Hepatic stellate cell (primary cell): ENCODE measurements around the gene CFAP53.
"Not testable (repeated sequence)": the region's sequence is repeated elsewhere in the genome, so short reads cannot be mapped to it uniquely, and the experiment has no call there.

ENCODE experiments used
- DNase-seq: peaks from one replicate; pipeline ENCODE4 v3.0.0; 2011; ENCODE audit warnings: low spot score

Gene CFAP53, protein sequence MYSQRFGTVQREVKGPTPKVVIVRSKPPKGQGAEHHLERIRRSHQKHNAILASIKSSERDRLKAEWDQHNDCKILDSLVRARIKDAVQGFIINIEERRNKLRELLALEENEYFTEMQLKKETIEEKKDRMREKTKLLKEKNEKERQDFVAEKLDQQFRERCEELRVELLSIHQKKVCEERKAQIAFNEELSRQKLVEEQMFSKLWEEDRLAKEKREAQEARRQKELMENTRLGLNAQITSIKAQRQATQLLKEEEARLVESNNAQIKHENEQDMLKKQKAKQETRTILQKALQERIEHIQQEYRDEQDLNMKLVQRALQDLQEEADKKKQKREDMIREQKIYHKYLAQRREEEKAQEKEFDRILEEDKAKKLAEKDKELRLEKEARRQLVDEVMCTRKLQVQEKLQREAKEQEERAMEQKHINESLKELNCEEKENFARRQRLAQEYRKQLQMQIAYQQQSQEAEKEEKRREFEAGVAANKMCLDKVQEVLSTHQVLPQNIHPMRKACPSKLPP

DNA sequence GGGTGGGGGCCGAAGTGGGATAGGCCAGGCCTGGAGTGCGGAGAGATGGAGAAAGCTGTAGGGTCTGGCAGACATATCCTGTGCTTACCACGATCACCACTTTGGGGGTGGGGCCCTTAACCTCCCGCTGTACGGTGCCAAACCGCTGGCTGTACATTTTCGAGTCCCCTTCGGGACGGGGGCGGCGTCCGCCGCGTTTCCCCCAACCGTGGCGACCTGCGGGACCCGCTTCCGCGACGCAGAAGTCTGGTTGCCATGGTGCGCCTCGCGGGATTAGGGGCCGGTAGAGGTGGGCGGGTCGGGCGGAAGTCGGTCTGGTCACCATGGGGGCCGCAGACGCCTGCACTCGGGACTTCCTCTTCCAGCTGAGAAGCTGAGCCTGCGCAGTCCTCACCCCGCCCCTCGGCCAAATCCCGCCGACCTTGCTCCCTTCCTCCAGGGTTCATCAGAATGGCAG lies at the start of gene CFAP53:
Gene CFAP53, minus strand, starts transcription at position 248 of the 457 bp plus-strand sequence. Its CDS starts 91 bp downstream, at position 157.
- DNase-seq, result peak; percentile 97

DNA sequence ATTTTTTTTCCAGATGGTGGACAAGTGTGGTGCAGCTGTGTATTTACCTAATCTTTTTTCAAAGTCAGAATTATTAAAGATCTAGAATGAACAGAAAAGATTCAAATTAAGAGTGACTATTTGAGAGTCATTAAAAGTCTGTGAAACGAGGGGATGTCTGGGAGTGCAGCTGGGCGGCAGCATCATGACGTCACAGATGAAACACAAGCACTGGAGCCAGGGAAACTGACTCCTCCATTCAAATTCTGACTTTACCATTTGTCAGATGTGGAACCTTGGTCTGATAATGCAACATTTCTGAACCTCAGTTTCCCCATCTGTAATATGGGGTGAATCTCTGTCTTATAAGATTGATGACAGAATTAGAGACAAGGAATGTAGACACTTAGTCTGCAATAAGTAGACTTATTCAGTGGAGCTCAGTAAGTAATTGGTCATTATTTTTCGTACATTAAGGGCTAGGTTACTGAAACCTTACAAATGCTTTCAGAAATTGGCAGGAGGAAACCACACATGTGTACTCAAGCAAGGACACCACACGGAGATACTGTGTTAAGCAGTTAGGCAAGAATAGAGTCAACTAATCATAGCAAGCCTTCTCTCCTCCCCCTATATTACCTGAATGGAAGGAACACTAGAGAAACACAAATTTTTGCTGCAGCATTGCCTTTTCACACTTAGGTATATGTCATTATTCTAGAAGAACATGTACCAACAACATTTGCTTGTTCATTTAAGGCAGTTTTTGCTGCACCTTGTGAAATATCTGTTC lies 49.0 kb upstream of the CFAP53 start:
- DNase-seq, result no peak

DNA sequence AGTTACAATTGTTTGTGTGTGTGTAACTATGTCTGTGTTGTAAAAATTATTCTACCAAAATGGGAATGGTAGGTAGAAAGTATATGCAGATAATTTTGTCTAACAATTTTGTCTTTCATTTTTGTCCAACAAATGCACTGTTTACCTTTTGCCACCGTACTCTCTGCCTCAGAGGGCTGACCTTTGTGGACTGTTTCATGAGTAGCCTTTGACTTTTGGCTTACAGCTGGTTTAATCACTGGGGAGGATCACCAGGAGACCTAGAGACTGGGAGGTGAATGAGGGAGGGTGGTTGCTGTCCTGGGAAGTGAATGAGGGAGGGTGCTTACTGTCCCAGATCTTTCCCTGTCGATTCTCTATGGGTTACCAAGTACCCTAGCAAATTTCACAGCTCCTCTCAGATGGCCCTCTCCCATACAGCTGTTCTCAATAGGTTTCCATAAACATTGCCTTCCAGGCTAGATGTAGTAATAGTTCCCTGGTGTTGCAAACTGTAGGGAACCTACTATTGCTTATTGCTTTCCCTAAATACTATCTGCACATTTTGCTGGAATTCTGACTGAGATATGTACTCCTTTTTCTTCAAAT lies 47.7 kb upstream of the CFAP53 start:
- DNase-seq, result no peak

DNA sequence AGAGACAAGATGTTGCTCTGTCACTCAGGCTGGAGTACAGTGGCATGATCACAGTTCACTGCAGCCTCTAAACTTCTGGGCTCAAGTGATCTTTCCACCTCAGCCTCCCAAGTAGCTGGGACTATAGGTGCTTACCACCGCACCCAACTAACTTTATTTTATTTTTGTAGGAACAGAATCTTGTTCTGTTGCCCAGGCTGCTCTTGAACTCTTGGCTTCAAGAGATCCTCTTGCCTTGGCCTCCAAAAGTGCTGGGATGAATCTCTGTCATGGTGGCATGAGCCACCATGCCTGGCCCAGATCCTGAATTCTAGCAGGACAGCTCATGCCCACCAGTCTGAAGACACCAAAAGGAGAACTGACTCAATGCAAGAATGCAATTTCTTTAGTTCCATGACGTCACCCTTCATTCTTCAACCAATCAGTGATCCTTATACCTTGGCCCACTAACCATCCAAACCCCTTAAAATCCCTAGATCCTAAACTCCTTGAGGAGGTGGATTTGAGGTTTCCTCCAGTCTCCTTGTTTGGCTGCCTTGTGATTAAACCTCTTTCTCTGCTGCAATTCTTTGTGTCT lies 46.8 kb upstream of the CFAP53 start:
- no peak for DNase-seq

DNA sequence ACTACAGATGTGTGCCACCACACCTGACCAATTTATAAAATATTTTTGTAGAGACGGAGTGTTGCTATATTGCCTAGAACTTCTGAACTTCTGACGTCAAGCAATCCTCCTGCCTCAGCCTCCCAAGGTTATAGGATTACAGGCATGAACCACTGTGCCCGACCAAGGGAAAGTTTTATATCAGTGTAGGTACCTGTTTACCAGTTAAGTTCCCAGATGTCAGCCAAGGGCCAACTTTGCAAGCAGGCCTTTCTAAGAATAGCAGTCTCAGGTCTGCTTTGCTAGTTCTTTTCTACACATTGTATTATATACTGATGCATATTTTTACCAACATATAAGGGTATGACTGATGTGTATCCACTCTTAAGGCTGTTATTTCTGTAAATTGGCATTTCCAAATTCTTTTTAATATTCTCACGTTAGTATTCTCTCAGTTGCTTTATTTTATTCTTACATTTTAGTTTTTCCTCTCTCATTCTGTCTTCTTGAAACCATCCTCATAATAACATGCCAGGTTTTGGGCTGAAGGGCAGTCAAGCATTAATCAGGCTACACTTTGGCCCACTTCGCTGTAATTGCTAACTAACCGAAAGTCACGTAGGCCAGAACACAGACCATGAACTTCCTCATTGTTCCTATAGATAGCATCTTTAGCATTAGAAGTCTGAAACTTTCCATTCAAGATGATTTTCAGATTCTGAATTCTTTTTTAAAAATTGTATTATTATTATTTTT lies 46.2 kb upstream of the CFAP53 start:
- DNase-seq, result no peak

DNA sequence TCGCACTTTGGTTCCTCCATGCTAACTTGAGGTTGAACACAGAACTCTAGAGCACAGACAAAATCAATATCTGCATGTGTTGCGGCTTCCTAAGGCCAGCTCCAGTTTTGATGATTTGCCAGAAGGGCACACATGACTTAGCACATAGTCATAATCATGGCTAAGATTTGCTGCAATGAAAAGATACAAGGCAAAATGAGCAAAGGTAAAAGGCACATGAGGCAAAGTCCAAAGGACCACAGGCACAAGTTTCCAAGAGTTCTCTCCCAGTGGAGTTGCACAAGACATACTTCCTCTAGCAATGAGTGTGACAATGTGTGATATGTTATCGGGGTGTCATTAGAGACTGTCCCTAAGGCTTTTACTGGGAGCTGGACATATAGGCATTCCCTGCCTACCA lies 45.4 kb upstream of the CFAP53 start:
- DNase-seq, result no peak

DNA sequence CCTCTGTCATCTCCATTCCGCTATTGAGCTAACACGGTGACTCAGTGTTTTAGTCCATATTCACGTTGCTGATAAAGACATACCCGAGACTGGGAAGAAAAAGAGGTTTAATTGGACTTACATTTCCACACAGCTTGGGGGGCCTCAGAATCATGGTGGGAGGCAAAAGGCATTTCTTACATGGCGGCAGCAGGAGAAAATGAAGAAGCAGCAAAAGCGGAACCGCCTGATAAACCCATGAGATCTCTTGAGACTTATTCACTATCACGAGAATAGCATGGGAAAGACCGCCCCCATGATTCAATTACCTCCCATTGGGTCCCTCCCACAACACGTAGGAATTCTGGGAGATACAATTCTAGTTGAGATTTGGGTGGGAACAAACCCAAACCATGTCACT lies 43.8 kb upstream of the CFAP53 start:
- no peak for DNase-seq

DNA sequence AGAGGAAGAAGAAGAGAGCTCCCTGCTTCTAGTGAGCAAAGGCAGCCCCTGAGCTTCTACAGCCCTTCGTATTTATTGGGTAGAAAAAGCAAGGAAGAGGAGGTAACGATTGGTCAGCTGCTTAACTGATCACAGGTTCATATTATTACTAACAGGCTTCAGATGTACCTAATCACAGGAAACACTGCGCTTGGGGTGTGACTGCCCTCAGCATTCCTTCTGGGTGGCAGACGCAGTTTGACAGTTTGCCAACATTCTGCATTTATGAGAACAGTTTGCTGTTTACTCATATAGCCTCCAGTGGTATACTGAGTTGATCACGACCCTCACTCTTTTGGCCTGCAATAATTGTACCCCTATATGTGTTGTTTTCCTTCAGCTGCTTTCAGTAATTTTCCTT lies 42.6 kb upstream of the CFAP53 start:
- not testable (repeated sequence) for DNase-seq

DNA sequence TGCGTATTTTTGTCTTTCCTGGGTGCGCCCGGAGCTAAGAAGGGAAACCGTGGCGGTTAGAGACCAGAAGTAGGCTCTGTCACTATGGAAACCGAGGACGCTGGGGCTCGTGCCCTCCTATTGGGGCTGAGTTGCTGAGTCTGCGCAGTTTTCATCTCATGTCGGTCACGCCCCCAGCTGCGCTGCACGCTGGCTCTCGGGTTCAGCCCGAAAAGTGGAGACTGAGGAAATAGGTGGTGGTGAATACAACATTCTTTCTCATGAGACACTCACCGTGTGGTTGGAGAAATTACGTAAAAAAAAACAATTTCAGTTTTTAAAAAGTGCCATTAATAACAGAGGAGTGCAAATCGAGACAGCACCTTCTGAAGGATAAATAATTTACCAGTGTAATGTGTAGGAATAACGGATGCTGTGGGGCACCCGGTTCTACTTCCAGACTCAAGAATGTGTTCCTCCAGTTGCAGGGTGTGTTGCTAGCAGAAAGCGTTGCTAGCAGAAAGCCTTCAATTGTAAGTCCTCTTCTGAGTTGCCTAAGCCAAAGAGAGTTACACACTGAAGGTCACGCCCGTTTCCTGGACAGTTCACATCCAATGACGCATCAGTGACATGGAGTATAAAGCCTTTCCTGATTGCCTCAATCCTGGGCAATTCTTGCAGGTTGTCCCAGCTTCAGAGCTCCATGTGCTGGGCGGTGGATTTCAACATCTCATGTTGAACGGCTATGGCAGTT lies 41.6 kb upstream of the CFAP53 start:
- DNase-seq, result peak; percentile 93

DNA sequence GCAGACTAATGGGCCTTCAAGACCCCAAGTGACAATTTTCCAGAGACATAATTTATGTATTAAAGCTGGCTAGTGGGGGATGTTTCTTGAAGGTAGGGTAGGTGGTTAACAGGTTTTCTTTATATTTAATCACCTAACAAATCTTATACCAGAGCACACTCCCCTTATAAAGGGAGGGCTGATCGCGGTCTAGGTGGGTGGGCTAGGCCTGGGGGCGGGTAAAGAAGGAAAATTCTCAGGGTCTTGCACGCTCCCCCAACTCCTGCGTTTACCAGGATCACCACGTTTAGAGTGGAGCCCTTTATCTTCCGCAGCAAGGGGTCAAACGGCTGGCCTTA lies 41.1 kb upstream of the CFAP53 start:
- DNase-seq, result no peak

DNA sequence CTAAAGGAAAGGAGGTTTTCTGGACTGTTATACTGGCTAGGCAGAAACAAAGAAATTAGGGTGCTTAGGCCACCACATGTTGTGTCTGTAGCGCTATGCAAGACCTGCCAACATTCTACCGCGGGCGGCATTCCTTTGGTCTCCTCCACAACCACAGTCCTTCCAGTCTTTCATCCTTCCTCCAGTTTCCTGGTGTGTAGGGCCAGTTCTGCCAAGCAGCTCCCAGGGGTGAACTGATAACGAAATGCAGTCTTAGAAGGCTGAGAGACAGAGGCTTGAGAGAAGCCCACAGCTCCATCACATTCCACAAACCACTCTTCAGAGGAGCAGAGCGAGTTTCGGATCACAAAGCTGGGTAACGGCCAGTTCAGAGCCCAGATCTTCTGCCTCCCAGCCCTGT lies 40.6 kb upstream of the CFAP53 start:
- DNase-seq, result peak; percentile 19

DNA sequence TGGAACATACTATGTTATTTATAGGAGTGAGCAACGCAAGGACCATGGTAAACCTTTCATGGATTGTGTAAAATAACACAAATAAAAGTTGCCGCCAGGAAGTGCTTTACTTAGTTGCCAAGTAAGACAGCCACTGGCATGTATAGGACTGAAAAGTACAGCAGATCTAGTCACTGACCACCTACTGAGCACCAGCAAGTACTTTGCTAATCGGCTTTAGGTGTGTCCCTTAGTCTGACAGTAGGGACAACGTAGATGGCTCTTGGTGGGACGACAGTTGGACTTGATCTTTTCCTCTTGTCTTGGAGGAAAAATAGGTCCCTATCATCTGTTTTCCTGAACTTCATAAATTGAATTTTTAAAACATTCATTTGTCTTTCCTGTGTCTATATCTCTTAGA lies 34.8 kb upstream of the CFAP53 start:
- no peak for DNase-seq

DNA sequence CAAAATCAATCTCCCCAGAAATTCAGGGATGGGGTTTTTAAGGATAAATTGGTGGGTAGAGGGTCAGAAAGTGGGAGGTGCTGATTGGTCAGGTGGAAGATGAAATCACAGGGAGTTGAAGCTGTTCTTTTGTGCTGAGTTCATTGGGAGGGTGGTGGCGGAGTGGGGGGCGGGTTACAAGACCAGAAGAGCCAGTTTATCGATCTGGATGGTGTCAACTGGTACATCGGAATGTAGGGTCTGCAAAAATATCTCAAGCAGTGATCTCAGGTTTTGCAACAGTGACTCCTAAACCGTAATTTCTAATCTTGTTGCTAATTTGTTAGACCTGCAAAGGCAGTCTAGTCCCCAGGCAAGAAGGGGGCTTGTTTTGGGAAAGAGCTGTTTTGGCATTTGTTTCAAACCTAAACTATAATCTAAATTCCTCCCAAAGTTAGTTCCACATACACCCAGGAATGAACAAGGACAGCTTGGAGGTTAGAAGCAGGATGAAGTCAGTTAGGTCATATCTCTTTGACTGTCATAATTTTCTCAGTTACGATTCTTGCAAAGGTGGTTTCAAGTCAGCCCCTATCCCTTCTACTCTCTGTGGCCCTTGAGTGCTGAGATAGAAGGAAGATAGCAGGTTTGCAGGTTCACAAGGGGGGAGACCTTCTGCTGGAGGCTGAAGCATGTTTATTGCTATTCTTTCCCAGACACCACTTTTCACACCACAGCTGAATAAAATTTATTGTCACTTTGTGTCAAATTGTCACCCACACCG lies 33.5 kb upstream of the CFAP53 start:
- no peak for DNase-seq

DNA sequence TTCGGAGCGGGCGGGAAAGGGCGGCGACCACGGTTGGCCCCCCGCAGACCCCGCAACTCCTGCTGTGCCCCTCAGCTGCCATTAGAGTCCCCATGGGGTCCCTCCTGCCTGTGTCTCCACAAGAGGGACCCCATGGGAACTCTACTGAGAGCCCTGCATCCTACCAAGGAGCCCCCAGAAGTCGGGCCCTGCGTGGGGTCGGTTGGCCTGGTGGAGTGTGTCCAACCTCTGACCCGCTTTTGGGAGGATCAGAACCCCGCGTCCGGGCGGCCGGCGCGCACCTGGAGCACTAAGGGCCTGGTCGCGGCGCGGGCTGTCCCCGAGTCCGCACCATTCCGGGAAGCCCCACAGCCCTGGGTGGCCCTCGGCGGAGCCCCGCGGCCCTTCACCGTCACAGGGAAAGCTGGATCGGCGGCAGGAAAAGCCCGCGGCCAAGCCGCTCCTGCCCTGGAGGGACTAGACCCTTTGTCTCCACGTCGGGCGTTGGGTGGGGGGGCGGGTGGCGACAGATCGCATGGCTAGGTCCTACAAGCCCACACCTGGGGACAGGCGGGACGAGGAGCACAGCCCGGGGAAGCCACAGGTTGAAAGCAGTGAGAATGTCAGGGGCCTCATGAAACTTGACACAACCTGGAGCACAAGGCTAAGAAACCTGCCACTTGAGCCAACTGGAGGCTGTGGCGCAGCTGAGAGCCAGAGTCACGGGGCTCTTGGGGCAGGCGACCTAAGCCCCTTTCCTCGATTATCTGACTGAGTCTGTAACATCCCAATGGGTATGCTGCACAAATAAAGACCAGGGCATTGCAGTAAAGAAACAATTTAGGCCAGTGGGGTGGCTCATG lies 32.4 kb upstream of the CFAP53 start:
- DNase-seq, result no peak

DNA sequence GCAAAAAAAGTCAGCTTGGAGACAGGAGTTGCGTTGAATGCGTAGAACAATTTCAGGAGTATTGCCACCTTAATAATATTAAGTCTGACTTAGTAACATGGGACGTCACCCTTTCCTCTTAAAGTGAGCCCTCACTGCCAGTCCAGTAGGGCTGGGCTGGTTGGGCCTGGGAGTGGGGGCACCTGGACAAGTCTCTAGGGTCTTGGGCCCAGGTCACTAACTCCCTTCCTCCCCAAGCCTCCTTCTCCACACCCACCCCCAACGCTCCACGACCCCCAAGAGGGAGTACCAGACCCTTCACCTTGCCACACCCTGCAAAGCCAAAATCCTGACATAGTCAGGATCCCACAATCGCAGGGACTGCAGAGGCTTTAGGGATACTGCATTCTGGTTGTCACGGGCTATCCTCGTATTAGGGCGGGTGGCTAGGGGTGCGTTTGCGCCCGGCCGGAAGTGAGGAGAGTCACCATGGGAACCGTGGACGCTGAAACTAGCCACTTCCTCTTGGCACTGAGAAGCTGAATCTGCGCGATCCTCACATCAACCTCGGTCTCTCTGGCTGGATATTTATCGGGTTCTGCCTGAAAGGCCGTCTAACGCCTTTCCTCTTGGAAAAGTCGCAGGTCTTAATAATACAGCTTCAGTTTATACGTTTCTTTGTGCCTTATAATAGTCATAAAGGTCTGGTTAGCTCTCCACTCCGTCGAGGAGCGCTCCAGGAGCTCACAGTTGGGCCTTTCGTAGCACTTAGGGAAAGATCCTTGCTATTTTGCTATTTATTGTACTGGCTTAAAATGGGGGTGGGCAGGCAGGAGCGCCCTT lies 31.5 kb upstream of the CFAP53 start:
- peak; percentile 68 for DNase-seq

DNA sequence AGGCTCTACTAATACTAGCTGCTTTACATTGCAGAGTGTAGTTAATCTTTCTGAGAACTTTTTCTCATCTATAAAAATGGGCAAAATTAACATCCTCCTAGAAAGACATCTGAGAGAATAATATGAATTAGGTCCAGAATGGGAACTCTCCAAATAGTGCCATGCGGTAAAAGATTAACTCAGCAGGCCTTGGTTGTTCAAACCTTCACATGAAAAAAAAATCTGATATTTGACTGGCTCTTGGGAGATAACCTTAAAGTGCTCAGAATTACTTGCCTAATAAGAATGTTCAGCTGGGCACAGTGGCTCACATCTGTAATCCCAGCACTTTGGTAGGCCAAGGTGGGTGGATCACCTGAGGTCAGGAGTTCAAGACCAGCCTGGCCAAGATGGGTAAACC lies 26.7 kb upstream of the CFAP53 start:
- DNase-seq, result no peak

DNA sequence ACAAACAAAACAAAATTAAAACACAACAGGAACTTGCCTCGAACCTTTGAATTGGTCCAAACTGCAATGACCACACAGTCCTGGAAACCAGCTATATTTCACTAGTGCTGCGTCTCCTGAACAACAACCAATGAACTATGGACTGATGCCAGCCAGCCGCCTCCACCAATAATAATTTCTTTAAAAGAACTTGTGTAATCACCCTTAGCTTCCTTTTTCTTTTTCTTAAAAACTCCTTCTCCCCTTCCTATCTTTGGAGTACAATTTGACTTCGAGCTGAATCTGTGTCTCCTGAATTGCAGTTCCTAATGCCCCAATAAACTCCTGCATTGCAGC lies 22.8 kb upstream of the CFAP53 start:
- no peak for DNase-seq

DNA sequence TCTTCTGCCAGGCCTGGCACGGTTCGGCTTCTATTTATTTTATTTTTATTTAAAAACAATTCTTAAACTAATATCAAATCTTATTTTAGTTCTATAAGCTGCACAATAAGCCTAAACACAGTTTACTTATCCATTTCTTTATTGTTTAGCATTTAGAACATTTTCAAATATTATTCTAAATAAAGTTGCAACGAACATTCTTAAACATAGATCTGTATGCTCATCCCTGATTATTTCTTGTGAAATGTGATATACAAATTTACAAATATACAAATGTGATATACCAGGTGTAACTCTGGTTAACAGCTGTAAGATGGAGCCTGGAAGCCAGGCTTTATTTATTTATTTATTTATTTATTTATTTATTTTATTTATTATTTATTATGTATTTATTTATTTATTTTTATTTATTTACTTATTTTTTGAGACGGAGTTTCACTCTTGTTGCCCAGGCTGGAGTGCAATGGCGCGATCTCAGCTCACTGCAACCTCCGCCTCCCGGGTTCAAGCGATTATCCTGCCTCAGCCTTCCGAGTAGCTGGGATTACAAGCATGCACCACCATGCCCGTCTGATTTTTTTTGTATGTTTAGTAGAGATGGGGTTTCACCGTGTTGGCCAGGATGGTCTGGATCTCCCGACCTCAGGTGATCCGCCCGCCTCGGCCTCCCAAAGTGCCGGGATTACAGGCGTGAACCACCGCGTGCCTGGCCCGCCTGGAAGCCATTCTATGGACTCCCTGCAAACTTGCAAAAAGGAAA lies 22.2 kb upstream of the CFAP53 start:
- DNase-seq, result not testable (repeated sequence)
